K562 (cell line): Measurements from ENCODE around the gene IQCF6. TPM values are rescaled to one million over a fixed set of nuclear protein-coding genes. Genes with fewer than 3 reads are reported as not detected.

Source experiments
- ATAC-seq: fragments of 200-7000 bp; cut with Tn5 transposase; 3 replicates; pipeline ENCODE4 v1.9.1; 2020; ENCODE audit warnings: moderate library complexity
- BruUV-seq: library from RNA; stranded (reverse); fragments of 400-500 nt; replicated peaks from 2 replicates; lab custom pipeline; 2021; lab: Mats Ljungman, UMichigan
- CTCF ChIA-PET: fragments of 300-600 bp; formaldehyde crosslinking; extraction: SDS; loops from one replicate; lab custom pipeline; 2021; ENCODE audit warnings: low intra/inter-chr PET ratio; lab: Yijun Ruan, JAX
- POLR2A ChIA-PET: fragments of 300-600, 350-650 bp; sonication (Branson Sonifier 250); formaldehyde crosslinking; extraction: SDS; loops from one replicate; lab custom pipeline; 2021; ENCODE audit warnings: antibody characterized with exemption, inconsistent platforms; lab: Yijun Ruan, JAX
- DNase-seq, 4 experiments: peaks; one replicate each; pipeline versions ENCODE4 v3.0.0 to v3.0.0-alpha.2; 2011 to 2018; ENCODE audit warnings: low spot score in 3 of 4, mixed read lengths in 3 of 4; ENCODE audit errors: extremely low read depth in 1 of 4
- FAIRE-seq: peaks from 2 replicates; lab custom pipeline; 2011; peaks lifted over from hg19 to GRCh38; lab: Jason Lieb, UNC
- H2AFZ ChIP-seq: 2 replicates; pipeline ENCODE4 v1.6.0; 2011; ENCODE audit warnings: low read depth, low read length, control low read depth, inconsistent platforms
- H3K27ac ChIP-seq: fragments of 200-600 bp; 3 replicates; pipeline ENCODE4 v1.8.0; 2011; ENCODE audit warnings: low read depth, mild to moderate bottlenecking, control low read depth, inconsistent platforms, low read length, moderate library complexity, mixed read lengths; ENCODE audit errors: extremely low read depth
- H3K27me3 ChIP-seq, 2 experiments: fragments of 300-600 bp in 1 of 2; 2 replicates in 1 of 2; 3 replicates in 1 of 2; pipeline versions ENCODE4 v1.6.0 to v1.8.0; 2011; ENCODE audit warnings: inconsistent platforms in 2 of 2, low read length in 2 of 2, mild to moderate bottlenecking in 1 of 2, mixed read lengths in 1 of 2, moderate library complexity in 1 of 2; ENCODE audit not compliant: control insufficient read depth in 2 of 2, insufficient read depth in 2 of 2
- H3K36me3 ChIP-seq: fragments of 300-600 bp; 3 replicates; pipeline ENCODE4 v1.8.0; 2011; ENCODE audit warnings: mild to moderate bottlenecking, low read length, inconsistent platforms; ENCODE audit not compliant: control insufficient read depth, insufficient read depth
- H3K4me1 ChIP-seq, 2 experiments: fragments of 200-600 bp in 1 of 2; replicated peaks in 1 of 2; 2 replicates in 1 of 2; 3 replicates in 1 of 2; pipeline versions ENCODE4 v1.5.1 to v1.8.0; 2011; ENCODE audit warnings: inconsistent platforms in 2 of 2, low read length in 2 of 2, mild to moderate bottlenecking in 1 of 2, mixed read lengths in 1 of 2, moderate library complexity in 1 of 2; ENCODE audit not compliant: control insufficient read depth in 2 of 2, insufficient read depth in 2 of 2
- H3K4me2 ChIP-seq: 2 replicates; pipeline ENCODE4 v1.6.1; 2011; ENCODE audit warnings: low read length, control low read depth, inconsistent platforms, mixed read lengths; ENCODE audit not compliant: insufficient read depth
- H3K4me3 ChIP-seq: fragments of 200-600 bp; sonication (generic), shearing (Covaris generic); 2 replicates; pipeline ENCODE4 v1.5.1; 2016; ENCODE audit warnings: control low read depth, inconsistent platforms
- H3K79me2 ChIP-seq: fragments of 200-600 bp; 3 replicates; pipeline ENCODE4 v1.8.0; 2011; ENCODE audit warnings: low read length, inconsistent platforms; ENCODE audit not compliant: control insufficient read depth, insufficient read depth
- H3K9ac ChIP-seq, 2 experiments: 2 replicates each; pipeline versions ENCODE4 v1.6.0 to v1.6.1; 2011; ENCODE audit warnings: low read depth in 2 of 2, low read length in 2 of 2, control low read depth in 1 of 2, inconsistent platforms in 1 of 2, mild to moderate bottlenecking in 1 of 2, mixed read lengths in 1 of 2; ENCODE audit not compliant: insufficient read depth in 1 of 2
- H3K9me1 ChIP-seq: one replicate; pipeline ENCODE4 v1.6.0; 2011; ENCODE audit warnings: inconsistent platforms, mild to moderate bottlenecking, low read length, moderate library complexity; ENCODE audit not compliant: control insufficient read depth, insufficient read depth
- H3K9me3 ChIP-seq: replicated peaks from 2 replicates; pipeline ENCODE4 v1.5.1; 2011; ENCODE audit warnings: low read depth, low read length, inconsistent platforms; ENCODE audit not compliant: control insufficient read depth, insufficient read depth
- H4K20me1 ChIP-seq: replicated peaks from 2 replicates; pipeline ENCODE4 v1.6.1; 2011; ENCODE audit warnings: low read length, inconsistent platforms, mixed read lengths; ENCODE audit not compliant: control insufficient read depth, insufficient read depth
- CXXC5 ChIP-seq: fragments of 250-450 bp; sonication (Bioruptor Pico); IDR thresholded peaks from 2 replicates; pipeline ENCODE4 v1.8.0; 2022; ENCODE audit warnings: inconsistent platforms, mild to moderate bottlenecking, moderate library complexity
- ELK1 ChIP-seq: sonication (generic); formaldehyde crosslinking; IDR thresholded peaks from 2 replicates; pipeline ENCODE4 v1.8.1; 2022; ENCODE audit warnings: missing genetic modification reagents
- GATAD2B ChIP-seq: fragments of 450-650 bp; IDR thresholded peaks from 2 replicates; pipeline ENCODE4 v1.6.1; 2017; ENCODE audit warnings: mild to moderate bottlenecking, borderline replicate concordance
- HDGF ChIP-seq: fragments of 450-650 bp; IDR thresholded peaks from 2 replicates; pipeline ENCODE4 v1.6.1; 2016
- KLF10 ChIP-seq: fragments of 250-450 bp; sonication (Bioruptor Pico); IDR thresholded peaks from 2 replicates; pipeline ENCODE4 v1.6.1; 2021; ENCODE audit warnings: matching md5 sums
- MAFF ChIP-seq: IDR thresholded peaks from 2 replicates; pipeline ENCODE4 v1.6.1; 2012; ENCODE audit warnings: low read length, improper control_type of control experiment
- PATZ1 ChIP-seq: fragments of 250-450 bp; sonication (Bioruptor Pico); IDR thresholded peaks from 2 replicates; pipeline ENCODE4 v1.5.0; 2020; ENCODE audit warnings: mild to moderate bottlenecking, borderline replicate concordance
- RAD21 ChIP-seq, 2 experiments: fragments of 250-450 bp in 1 of 2; fragments of 450-650 bp in 1 of 2; sonication (Bioruptor Pico) in 1 of 2; formaldehyde crosslinking in 1 of 2; IDR thresholded peaks in 1 of 2; conservative IDR thresholded peaks in 1 of 2; 2 replicates each; pipeline versions ENCODE4 v1.4.0 to v1.8.0; 2020 to 2022; ENCODE audit warnings: mild to moderate bottlenecking in 2 of 2, moderate library complexity in 1 of 2
- RBM14 ChIP-seq: fragments of 200-400 bp; formaldehyde crosslinking; IDR thresholded peaks from 2 replicates; pipeline ENCODE4 v1.6.1; 2018; ENCODE audit warnings: low read depth, mild to moderate bottlenecking, low read length, moderate library complexity, borderline replicate concordance; ENCODE audit not compliant: insufficient read depth
- SFPQ ChIP-seq: fragments of 200-400 bp; formaldehyde crosslinking; IDR thresholded peaks from 2 replicates; pipeline ENCODE4 v1.6.1; 2017; ENCODE audit warnings: mild to moderate bottlenecking, low read depth, low read length, moderate library complexity
- TEAD1 ChIP-seq, 2 experiments: fragments of 450-650 bp in 1 of 2; sonication (generic) in 1 of 2; formaldehyde crosslinking; IDR thresholded peaks; 2 replicates each; pipeline versions ENCODE4 v1.4.0 to v1.8.0; 2020 to 2022; ENCODE audit warnings: mild to moderate bottlenecking in 2 of 2, missing genetic modification reagents in 1 of 2
- THRAP3 ChIP-seq: fragments of 450-650 bp; IDR thresholded peaks from 2 replicates; pipeline ENCODE4 v1.6.1; 2016; ENCODE audit warnings: mild to moderate bottlenecking, inconsistent platforms, borderline replicate concordance
- ZNF165 ChIP-seq: fragments of 250-450 bp; sonication (Bioruptor Pico); IDR thresholded peaks from 2 replicates; pipeline ENCODE4 v1.4.0; 2020; ENCODE audit warnings: borderline replicate concordance
- ZNF589 ChIP-seq: fragments of 200-800 bp; sonication (Bioruptor generic); IDR thresholded peaks from 2 replicates; pipeline ENCODE4 v1.6.1; 2016; ENCODE audit warnings: low read depth, missing genetic modification characterization, missing compliant biosample characterization
- ZNF830 ChIP-seq: fragments of 250-450 bp; sonication (Bioruptor Pico); IDR thresholded peaks from 2 replicates; pipeline ENCODE4 v1.5.0; 2021; ENCODE audit warnings: mild to moderate bottlenecking
- WGBS: fragments of 100-300 bp; shearing (Covaris generic); methylation state at CpG from one replicate; pipeline ENCODE4 v1.1.6; 2016; ENCODE audit warnings: low coverage, mixed read lengths; ENCODE audit not compliant: insufficient coverage; ENCODE audit errors: missing lambda C conversion rate; 5-methylcytosine and 5-hydroxymethylcytosine counted together
- in situ Hi-C: fragments of 300-500 bp; cut with MboI; formaldehyde crosslinking; loops from 4 replicates; pipeline ENCODE4 v1.15.0; 2018; ENCODE audit warnings: inconsistent platforms, mixed read lengths
- intact Hi-C: fragments of 100-400 bp; cut with micrococcal nuclease; formaldehyde crosslinking; loops from 2 replicates; pipeline ENCODE4 v1.14.2; 2022
- polyA plus RNA-seq, 8 experiments: library from polyadenylated mRNA; depleted of rRNA in 4 of 8; stranded (reverse) in 5 of 8; unstranded in 3 of 8; fragments of >200 nt; fragmentation: Nextera tagmentation in 2 of 8; fragmentation: Illumina TruSeq in 1 of 8; extraction: Ambion mirVana in 2 of 8; extraction: Trizol in 1 of 8; gene quantifications; 2 replicates each; pipeline versions ENCODE4 v1.2.1 to v1.2.3, GENCODE V29; 2011 to 2014; ENCODE audit warnings: inconsistent platforms in 1 of 8, missing spikeins in 1 of 8
- total RNA-seq, 7 experiments: library from RNA; depleted of rRNA in 6 of 7; stranded (reverse); fragments of >200 nt in 6 of 7; fragmentation: Illumina TruSeq in 2 of 7; extraction: Trizol in 2 of 7; gene quantifications; 2 replicates each; pipeline versions ENCODE4 v1.2.1 to v1.2.3, GENCODE V29; 2011 to 2021; ENCODE audit warnings: low replicate concordance in 1 of 7

Gene IQCF6
- total and polyA plus RNA-seq, 9 of the 15 experiments (the other 6 are each of a cell fraction or from before 2014, with no cell fraction given) = not detected

GRCh38 chr3:51814034-51814433 is 35.0 kb upstream of the IQCF6 start:
- in situ Hi-C loops = no loop called here
- TF ChIP-seq ZNF830 (CRISPR knock-in tag) = no peak
- no peak for TF ChIP-seq ELK1
- TF ChIP-seq KLF10 = no peak
- TF ChIP-seq THRAP3 = no peak
- no peak for TF ChIP-seq ZNF589
- TF ChIP-seq MAFF = no peak
- no peak for TF ChIP-seq ZNF165
- no peak for TF ChIP-seq CXXC5 (CRISPR knock-in tag)
- TF ChIP-seq RAD21 (CRISPR knock-in tag; conservative IDR thresholded peaks at IDR 0.05 in 1 of 2, IDR thresholded peaks at IDR 0.05 in 1 of 2) = no peak
- no peak for TF ChIP-seq PATZ1 (CRISPR knock-in tag)
- no peak for TF ChIP-seq TEAD1 (CRISPR knock-in tag; IDR thresholded peaks at IDR 0.05)
- no peak for TF ChIP-seq HDGF
- TF ChIP-seq RBM14 = no peak
- TF ChIP-seq SFPQ = no peak
- TF ChIP-seq GATAD2B = no peak

More at GRCh38 chr3:51814034-51814433, 35.0 kb upstream of the IQCF6 start:
- Histone ChIP-seq H2AFZ (no peak overlapping the region), H3K27me3 (peaks cover 3 to 19% of the 10 kb centered on the region in 2 experiments; a peak in 4 of 5 replicates), H3K4me3 (no peak overlapping the region), H3K4me2 (no peak overlapping the region), H3K27ac (no peak overlapping the region), H3K9me1 (no peaks in the 10 kb centered on the region), H3K36me3 (no peaks in the 10 kb centered on the region), H3K9me3 (no peaks in the 10 kb centered on the region), H3K79me2 (no peaks in the 10 kb centered on the region), H3K9ac (no peak overlapping the region), H3K4me1 (no peaks in the 10 kb centered on the region; a peak in 1 of 5 replicates), H4K20me1 (no peaks in the 10 kb centered on the region)
- no TSS peak for BruUV-seq
- CTCF ChIA-PET = no interaction called here
- DNase-seq (no peak), FAIRE-seq (no peak), ATAC-seq (no peak)
- POLR2A ChIA-PET = no interaction called here
- intact Hi-C loops = no loop called here
- 12% methylated on average over 3 of the region's 3 CpGs for WGBS
